ENCODE measurements around the gene AQP1. TPM values are rescaled to one million over a fixed set of nuclear protein-coding genes. Genes with fewer than 3 reads are reported as not detected.

The AQP1 gene
- total RNA-seq, 1 donor, result 25.0 TPM

DNA sequence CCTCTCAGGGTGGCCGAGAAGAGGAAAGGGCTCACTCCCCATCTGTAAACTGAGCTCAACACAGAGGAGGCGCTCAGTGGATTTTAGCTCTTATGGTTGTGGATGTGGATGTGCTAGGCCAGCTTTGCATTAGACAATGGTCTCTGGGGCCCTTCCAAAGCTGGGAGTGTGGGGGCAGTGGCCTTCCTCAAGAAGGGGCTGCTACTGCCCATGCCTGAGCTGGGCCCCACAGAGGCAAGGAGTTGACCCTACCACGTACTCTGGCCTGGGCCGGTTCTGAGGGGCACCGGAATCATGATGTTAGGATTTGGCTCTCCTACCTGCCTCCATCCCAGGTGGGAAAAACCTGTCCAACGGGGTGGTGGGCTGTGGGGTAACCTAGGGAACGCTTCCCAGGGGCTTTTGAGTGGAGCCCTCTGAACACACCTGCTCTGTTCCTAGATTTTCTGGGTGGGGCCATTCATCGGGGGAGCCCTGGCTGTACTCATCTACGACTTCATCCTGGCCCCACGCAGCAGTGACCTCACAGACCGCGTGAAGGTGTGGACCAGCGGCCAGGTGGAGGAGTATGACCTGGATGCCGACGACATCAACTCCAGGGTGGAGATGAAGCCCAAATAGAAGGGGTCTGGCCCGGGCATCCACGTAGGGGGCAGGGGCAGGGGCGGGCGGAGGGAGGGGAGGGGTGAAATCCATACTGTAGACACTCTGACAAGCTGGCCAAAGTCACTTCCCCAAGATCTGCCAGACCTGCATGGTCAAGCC is 11.5 kb downstream of the AQP1 start:
- no peak overlapping the region for H3K4me3 ChIP-seq (ENCODE audit: low read depth, low read length)
- no peak for DNase-seq (ENCODE audit: low read depth)
- TF ChIP-seq, protein P1, sequence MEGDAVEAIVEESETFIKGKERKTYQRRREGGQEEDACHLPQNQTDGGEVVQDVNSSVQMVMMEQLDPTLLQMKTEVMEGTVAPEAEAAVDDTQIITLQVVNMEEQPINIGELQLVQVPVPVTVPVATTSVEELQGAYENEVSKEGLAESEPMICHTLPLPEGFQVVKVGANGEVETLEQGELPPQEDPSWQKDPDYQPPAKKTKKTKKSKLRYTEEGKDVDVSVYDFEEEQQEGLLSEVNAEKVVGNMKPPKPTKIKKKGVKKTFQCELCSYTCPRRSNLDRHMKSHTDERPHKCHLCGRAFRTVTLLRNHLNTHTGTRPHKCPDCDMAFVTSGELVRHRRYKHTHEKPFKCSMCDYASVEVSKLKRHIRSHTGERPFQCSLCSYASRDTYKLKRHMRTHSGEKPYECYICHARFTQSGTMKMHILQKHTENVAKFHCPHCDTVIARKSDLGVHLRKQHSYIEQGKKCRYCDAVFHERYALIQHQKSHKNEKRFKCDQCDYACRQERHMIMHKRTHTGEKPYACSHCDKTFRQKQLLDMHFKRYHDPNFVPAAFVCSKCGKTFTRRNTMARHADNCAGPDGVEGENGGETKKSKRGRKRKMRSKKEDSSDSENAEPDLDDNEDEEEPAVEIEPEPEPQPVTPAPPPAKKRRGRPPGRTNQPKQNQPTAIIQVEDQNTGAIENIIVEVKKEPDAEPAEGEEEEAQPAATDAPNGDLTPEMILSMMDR (IDR thresholded peaks at IDR 0.05; ENCODE audit: insufficient read depth, low read depth, low read length), result no peak

DNA sequence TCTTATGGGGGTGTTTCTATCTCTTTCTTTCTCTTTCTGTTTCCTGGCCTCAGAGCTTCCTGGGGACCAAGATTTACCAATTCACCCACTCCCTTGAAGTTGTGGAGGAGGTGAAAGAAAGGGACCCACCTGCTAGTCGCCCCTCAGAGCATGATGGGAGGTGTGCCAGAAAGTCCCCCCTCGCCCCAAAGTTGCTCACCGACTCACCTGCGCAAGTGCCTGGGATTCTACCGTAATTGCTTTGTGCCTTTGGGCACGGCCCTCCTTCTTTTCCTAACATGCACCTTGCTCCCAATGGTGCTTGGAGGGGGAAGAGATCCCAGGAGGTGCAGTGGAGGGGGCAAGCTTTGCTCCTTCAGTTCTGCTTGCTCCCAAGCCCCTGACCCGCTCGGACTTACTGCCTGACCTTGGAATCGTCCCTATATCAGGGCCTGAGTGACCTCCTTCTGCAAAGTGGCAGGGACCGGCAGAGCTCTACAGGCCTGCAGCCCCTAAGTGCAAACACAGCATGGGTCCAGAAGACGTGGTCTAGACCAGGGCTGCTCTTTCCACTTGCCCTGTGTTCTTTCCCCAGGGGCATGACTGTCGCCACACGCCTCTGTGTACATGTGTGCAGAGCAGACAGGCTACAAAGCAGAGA is 12.2 kb downstream of the AQP1 start:
- no peak for DNase-seq (ENCODE audit: low read depth)
- no peak overlapping the region for H3K4me3 ChIP-seq (ENCODE audit: low read depth, low read length)
- TF ChIP-seq, protein P1 (IDR thresholded peaks at IDR 0.05; ENCODE audit: insufficient read depth, low read depth, low read length), result no peak

DNA sequence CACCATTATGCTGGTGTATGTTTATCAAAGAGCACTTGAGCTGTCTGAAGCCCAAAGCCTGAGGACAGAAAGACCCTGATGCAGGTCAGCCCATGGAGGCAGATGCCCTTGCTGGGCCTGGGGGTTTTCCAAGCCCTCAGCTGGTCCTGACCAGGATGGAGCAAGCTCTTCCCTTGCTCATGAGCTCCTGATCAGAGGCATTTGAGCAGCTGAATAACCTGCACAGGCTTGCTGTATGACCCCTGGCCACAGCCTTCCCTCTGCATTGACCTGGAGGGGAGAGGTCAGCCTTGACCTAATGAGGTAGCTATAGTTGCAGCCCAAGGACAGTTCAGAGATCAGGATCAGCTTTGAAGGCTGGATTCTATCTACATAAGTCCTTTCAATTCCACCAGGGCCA is 13.0 kb downstream of the AQP1 start:
- H3K4me3 ChIP-seq (ENCODE audit: low read depth, low read length), result no peak overlapping the region
- DNase-seq (ENCODE audit: low read depth), result no peak
- TF ChIP-seq, protein P1 (IDR thresholded peaks at IDR 0.05; ENCODE audit: insufficient read depth, low read depth, low read length), result no peak

DNA sequence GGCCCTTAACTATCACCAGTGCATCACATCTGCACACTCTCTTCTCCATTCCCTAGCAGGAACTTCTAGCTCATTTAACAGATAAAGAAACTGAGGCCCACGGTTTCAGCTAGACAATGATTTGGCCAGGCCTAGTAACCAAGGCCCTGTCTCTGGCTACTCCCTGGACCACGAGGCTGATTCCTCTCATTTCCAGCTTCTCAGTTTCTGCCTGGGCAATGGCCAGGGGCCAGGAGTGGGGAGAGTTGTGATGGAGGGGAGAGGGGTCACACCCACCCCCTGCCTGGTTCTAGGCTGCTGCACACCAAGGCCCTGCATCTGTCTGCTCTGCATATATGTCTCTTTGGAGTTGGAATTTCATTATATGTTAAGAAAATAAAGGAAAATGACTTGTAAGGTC is 13.5 kb downstream of the AQP1 start:
- H3K4me3 ChIP-seq (ENCODE audit: low read depth, low read length), result no peak overlapping the region
- DNase-seq (ENCODE audit: low read depth), result no peak
- TF ChIP-seq, protein P1 (IDR thresholded peaks at IDR 0.05; ENCODE audit: insufficient read depth, low read depth, low read length), result no peak

DNA sequence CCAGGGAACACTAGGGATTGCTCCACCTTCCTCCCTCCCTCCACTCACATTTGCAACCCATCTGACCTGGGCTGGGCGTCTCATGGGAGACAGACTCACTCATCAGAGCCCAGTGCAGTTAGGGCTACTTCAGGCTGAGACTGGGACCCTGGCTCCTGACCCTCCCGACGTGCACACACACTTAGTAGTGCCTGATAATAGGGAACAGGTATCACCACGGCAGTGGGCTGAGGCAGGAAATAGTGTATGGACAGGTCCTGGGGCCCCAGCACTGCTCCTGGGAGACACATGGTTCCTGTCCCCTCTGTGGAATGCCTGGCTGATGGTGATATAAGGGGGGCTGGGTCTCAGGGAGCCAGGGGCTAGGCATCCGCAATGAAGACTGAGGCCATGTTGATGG is 14.3 kb downstream of the AQP1 start:
- DNase-seq (ENCODE audit: low read depth), result no peak
- TF ChIP-seq, protein P1 (IDR thresholded peaks at IDR 0.05; ENCODE audit: insufficient read depth, low read depth, low read length), result no peak
- no peak overlapping the region for H3K4me3 ChIP-seq (ENCODE audit: low read depth, low read length)

DNA sequence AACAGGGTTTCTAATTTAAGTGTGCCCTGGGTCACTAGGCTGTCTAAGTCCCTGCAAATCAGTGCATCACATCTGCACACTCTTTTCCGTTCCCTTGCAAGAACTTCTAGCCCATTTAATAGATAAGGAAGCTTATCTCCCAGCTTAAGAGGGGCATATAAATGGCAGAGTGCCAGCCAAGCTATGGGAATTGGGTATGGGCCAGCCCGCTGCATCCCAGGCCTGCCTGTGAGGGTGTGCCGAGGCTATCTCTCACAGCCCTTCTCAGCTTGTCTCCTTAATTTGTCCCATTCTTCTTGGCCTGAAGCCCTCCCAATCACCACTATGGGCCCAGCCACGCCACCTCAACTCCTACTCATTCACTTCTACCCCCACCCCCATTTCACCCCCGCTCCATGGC is 14.7 kb downstream of the AQP1 start:
- no peak overlapping the region for H3K4me3 ChIP-seq (ENCODE audit: low read depth, low read length)
- DNase-seq (ENCODE audit: low read depth), result no peak
- TF ChIP-seq, protein P1 (IDR thresholded peaks at IDR 0.05; ENCODE audit: insufficient read depth, low read depth, low read length), result no peak

Measured in fibroblast of villous mesenchyme (primary cell).